ENCODE measurements around the gene CRTAC1.
"Not testable (repeated sequence)": the region's sequence is repeated elsewhere in the genome, so short reads cannot be mapped to it uniquely, and the experiment has no call there.

CRTAC1 gene

DNA sequence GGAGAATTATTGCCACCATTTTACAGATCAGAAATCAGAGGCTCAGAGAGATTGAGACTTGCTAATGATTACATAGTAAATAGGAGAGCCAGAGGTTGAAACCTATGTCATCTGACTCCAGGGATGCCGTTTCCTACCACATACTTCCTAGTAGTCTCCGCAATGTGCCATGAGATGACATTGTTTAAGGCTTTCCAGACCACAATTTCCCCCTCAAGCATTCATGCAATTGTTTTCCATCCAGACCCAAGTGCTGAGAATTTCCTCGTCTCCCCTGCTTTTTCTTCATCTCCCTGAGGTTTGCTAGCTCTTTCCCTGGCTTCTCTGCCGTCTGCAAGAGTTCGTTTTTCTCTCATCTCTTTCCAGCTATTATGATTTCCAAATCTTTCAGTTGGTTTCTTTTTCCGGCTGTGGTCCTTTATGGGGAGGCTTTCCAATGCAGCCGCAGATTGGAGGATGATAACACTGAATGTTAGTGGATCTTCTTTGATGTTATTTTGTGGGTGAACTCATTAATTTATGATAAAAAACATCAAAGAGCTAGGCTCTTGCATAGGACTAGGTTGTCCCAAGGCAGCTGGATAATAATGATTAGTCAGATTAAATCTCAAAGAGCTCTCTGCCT, 187.7 kb downstream of the CRTAC1 start:
- H3K4me3 ChIP-seq (ENCODE audit: low read depth, low read length) = no peak overlapping the region
- no peaks in the 10 kb centered on the region for H3K4me1 ChIP-seq (ENCODE audit: control insufficient read depth, insufficient read depth, low read length)
- H3K9ac ChIP-seq (ENCODE audit: low read depth, low read length) = no peak overlapping the region
- peaks cover 3% of the 10 kb centered on the region for H3K36me3 ChIP-seq (ENCODE audit: control insufficient read depth, insufficient read depth, low read length)
- H3K9me3 ChIP-seq (ENCODE audit: control insufficient read depth, insufficient read depth, low read length) = no peaks in the 10 kb centered on the region
- H3K27me3 ChIP-seq (ENCODE audit: control insufficient read depth, insufficient read depth, low read length) = peaks cover 3% of the 10 kb centered on the region

DNA sequence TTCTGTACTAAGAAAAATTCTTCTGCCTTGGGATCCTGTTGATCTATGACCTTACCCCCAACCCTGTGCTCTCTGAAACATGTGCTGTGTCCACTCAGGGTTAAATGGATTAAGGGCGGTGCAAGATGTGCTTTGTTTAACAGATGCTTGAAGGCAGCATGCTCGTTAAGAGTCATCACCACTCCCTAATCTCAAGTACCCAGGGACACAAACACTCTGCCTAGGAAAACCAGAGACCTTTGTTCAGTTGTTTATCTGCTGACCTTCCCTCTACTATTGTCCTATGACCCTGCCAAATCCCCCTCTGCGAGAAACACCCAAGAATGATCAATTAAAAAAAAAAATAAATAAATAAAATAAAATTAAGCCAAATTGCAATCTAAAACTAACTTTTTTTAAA, 188.3 kb downstream of the CRTAC1 start:
- not testable (repeated sequence) for H3K9me3 ChIP-seq (ENCODE audit: control insufficient read depth, insufficient read depth, low read length); H3K4me1 ChIP-seq (ENCODE audit: control insufficient read depth, insufficient read depth, low read length); H3K27me3 ChIP-seq (ENCODE audit: control insufficient read depth, insufficient read depth, low read length); H3K36me3 ChIP-seq (ENCODE audit: control insufficient read depth, insufficient read depth, low read length); H3K9ac ChIP-seq (ENCODE audit: low read depth, low read length); H3K4me3 ChIP-seq (ENCODE audit: low read depth, low read length)

- not testable (repeated sequence) for H3K4me1 ChIP-seq (ENCODE audit: control insufficient read depth, insufficient read depth, low read length); H3K9me3 ChIP-seq (ENCODE audit: control insufficient read depth, insufficient read depth, low read length); H3K36me3 ChIP-seq (ENCODE audit: control insufficient read depth, insufficient read depth, low read length); H3K27me3 ChIP-seq (ENCODE audit: control insufficient read depth, insufficient read depth, low read length); H3K9ac ChIP-seq (ENCODE audit: low read depth, low read length); H3K4me3 ChIP-seq (ENCODE audit: low read depth, low read length)
Measured at GRCh38 chr10:97841166-97841565, 189.3 kb downstream of the CRTAC1 start.

GRCh38 chr10:97838091-97838490, 192.3 kb downstream of the CRTAC1 start:
- Histone ChIP-seq H3K27me3 (ENCODE audit: control insufficient read depth, insufficient read depth, low read length) (peaks cover 2% of the 10 kb centered on the region), H3K4me3 (ENCODE audit: low read depth, low read length) (no peak overlapping the region), H3K9ac (ENCODE audit: low read depth, low read length) (no peak overlapping the region), H3K36me3 (ENCODE audit: control insufficient read depth, insufficient read depth, low read length) (peaks cover 3% of the 10 kb centered on the region), H3K9me3 (ENCODE audit: control insufficient read depth, insufficient read depth, low read length) (no peaks in the 10 kb centered on the region), H3K4me1 (ENCODE audit: control insufficient read depth, insufficient read depth, low read length) (no peaks in the 10 kb centered on the region)

GRCh38 chr10:97836446-97836845, 194.0 kb downstream of the CRTAC1 start:
- H3K4me3 ChIP-seq (ENCODE audit: low read depth, low read length) = no peak overlapping the region
- peaks cover 2% of the 10 kb centered on the region for H3K27me3 ChIP-seq (ENCODE audit: control insufficient read depth, insufficient read depth, low read length)
- no peaks in the 10 kb centered on the region for H3K9me3 ChIP-seq (ENCODE audit: control insufficient read depth, insufficient read depth, low read length)
- H3K4me1 ChIP-seq (ENCODE audit: control insufficient read depth, insufficient read depth, low read length) = no peaks in the 10 kb centered on the region
- no peak overlapping the region for H3K9ac ChIP-seq (ENCODE audit: low read depth, low read length)
- H3K36me3 ChIP-seq (ENCODE audit: control insufficient read depth, insufficient read depth, low read length) = peaks cover 3% of the 10 kb centered on the region

- Histone ChIP-seq H3K36me3 (ENCODE audit: control insufficient read depth, insufficient read depth, low read length) (no peaks in the 10 kb centered on the region), H3K27me3 (ENCODE audit: control insufficient read depth, insufficient read depth, low read length) (peaks cover 2% of the 10 kb centered on the region), H3K9ac (ENCODE audit: low read depth, low read length) (no peak overlapping the region), H3K4me3 (ENCODE audit: low read depth, low read length) (no peak overlapping the region), H3K9me3 (ENCODE audit: control insufficient read depth, insufficient read depth, low read length) (no peaks in the 10 kb centered on the region), H3K4me1 (ENCODE audit: control insufficient read depth, insufficient read depth, low read length) (no peaks in the 10 kb centered on the region)
Measured at GRCh38 chr10:97831259-97831658, 199.2 kb downstream of the CRTAC1 start.

GRCh38 chr10:97830064-97830463, 200.4 kb downstream of the CRTAC1 start:
- H3K9ac ChIP-seq (ENCODE audit: low read depth, low read length) = no peak overlapping the region
- no peak overlapping the region for H3K4me3 ChIP-seq (ENCODE audit: low read depth, low read length)
- peaks cover 2% of the 10 kb centered on the region for H3K27me3 ChIP-seq (ENCODE audit: control insufficient read depth, insufficient read depth, low read length)

DNA sequence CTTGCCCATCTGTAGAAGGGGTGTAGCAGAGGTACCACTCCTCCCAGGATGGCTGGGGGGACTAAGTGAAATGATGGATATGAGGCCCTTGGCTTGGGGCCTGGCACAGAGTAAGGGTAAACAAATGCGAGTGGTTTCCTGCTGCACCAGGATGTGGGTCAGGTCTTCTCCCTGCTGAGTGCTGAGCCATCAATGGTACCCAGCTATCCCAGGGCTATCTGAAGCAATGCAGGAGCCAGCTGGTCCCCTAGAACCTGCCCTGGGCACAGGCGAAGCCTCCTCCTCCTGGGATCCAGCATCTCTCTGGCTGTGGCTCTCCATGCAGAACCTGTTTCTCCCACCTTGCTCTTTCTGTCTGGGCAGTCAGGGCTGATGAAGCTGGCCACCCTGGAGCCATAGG, 201.7 kb downstream of the CRTAC1 start:
- H3K9ac ChIP-seq (ENCODE audit: low read depth, low read length) = no peak overlapping the region
- no peaks in the 10 kb centered on the region for H3K9me3 ChIP-seq (ENCODE audit: control insufficient read depth, insufficient read depth, low read length)
- no peaks in the 10 kb centered on the region for H3K4me1 ChIP-seq (ENCODE audit: control insufficient read depth, insufficient read depth, low read length)
- H3K4me3 ChIP-seq (ENCODE audit: low read depth, low read length) = no peak overlapping the region
- H3K27me3 ChIP-seq (ENCODE audit: control insufficient read depth, insufficient read depth, low read length) = no peaks in the 10 kb centered on the region
- no peaks in the 10 kb centered on the region for H3K36me3 ChIP-seq (ENCODE audit: control insufficient read depth, insufficient read depth, low read length)

More at GRCh38 chr10:97830064-97830463, 200.4 kb downstream of the CRTAC1 start:
- no peaks in the 10 kb centered on the region for H3K4me1 ChIP-seq (ENCODE audit: control insufficient read depth, insufficient read depth, low read length)
- no peaks in the 10 kb centered on the region for H3K36me3 ChIP-seq (ENCODE audit: control insufficient read depth, insufficient read depth, low read length)
- no peaks in the 10 kb centered on the region for H3K9me3 ChIP-seq (ENCODE audit: control insufficient read depth, insufficient read depth, low read length)

GRCh38 chr10:97827702-97828291, 202.6 kb downstream of the CRTAC1 start:
- Histone ChIP-seq H3K27me3 (ENCODE audit: control insufficient read depth, insufficient read depth, low read length) (no peaks in the 10 kb centered on the region), H3K36me3 (ENCODE audit: control insufficient read depth, insufficient read depth, low read length) (no peaks in the 10 kb centered on the region), H3K9ac (ENCODE audit: low read depth, low read length) (no peak overlapping the region), H3K4me1 (ENCODE audit: control insufficient read depth, insufficient read depth, low read length) (no peaks in the 10 kb centered on the region), H3K9me3 (ENCODE audit: control insufficient read depth, insufficient read depth, low read length) (no peaks in the 10 kb centered on the region), H3K4me3 (ENCODE audit: low read depth, low read length) (no peak overlapping the region)

- H3K9me3 ChIP-seq (ENCODE audit: control insufficient read depth, insufficient read depth, low read length) = no peaks in the 10 kb centered on the region
- no peaks in the 10 kb centered on the region for H3K4me1 ChIP-seq (ENCODE audit: control insufficient read depth, insufficient read depth, low read length)
- H3K9ac ChIP-seq (ENCODE audit: low read depth, low read length) = no peak overlapping the region
- H3K4me3 ChIP-seq (ENCODE audit: low read depth, low read length) = no peak overlapping the region
- no peaks in the 10 kb centered on the region for H3K36me3 ChIP-seq (ENCODE audit: control insufficient read depth, insufficient read depth, low read length)
- H3K27me3 ChIP-seq (ENCODE audit: control insufficient read depth, insufficient read depth, low read length) = no peaks in the 10 kb centered on the region
Measured at GRCh38 chr10:97826892-97827291, 203.5 kb downstream of the CRTAC1 start.

DNA sequence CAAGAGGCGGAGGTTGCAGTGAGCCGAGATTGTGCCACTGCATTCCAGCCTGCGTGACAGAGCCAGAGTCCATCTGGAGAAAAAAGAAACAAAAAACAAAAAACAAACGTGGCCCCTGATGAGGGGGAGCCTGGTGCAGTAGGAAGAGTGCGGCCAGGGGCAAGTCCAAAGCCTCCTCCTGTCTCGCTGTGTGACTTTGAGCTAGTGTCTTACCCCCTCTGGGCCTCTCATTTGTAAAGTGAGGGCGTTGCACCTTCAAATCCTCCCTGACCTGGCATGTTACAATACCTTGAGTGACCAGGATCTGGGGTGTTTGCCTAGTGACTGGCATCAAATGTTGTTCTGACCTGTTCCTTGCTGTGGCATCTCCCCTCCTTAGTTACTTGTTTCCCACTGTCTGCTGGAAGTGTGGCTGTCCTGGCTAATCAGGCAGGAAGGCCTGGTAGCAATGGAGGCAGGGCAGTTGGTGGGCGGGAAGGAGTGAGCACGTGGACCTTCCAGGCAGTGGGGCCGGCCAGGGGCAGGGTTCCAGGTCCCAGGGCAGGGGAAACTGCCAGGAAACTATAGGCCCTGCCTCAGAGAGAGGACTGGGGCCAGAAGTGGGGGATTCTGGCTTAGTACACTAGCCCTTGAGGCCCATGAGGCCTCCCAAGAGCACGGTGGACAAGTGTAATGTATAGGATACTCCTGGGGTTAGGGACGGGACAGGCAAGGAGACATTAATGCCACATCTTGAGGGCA, 205.2 kb downstream of the CRTAC1 start:
- Histone ChIP-seq H3K4me1 (ENCODE audit: control insufficient read depth, insufficient read depth, low read length) (peaks cover 4% of the 10 kb centered on the region), H3K4me3 (ENCODE audit: low read depth, low read length) (no peak overlapping the region), H3K9me3 (ENCODE audit: control insufficient read depth, insufficient read depth, low read length) (no peaks in the 10 kb centered on the region), H3K36me3 (ENCODE audit: control insufficient read depth, insufficient read depth, low read length) (no peaks in the 10 kb centered on the region), H3K9ac (ENCODE audit: low read depth, low read length) (no peak overlapping the region), H3K27me3 (ENCODE audit: control insufficient read depth, insufficient read depth, low read length) (no peaks in the 10 kb centered on the region)

- H3K4me3 ChIP-seq (ENCODE audit: low read depth, low read length) = no peak overlapping the region
- H3K36me3 ChIP-seq (ENCODE audit: control insufficient read depth, insufficient read depth, low read length) = no peaks in the 10 kb centered on the region
- no peaks in the 10 kb centered on the region for H3K27me3 ChIP-seq (ENCODE audit: control insufficient read depth, insufficient read depth, low read length)
- H3K4me1 ChIP-seq (ENCODE audit: control insufficient read depth, insufficient read depth, low read length) = peaks cover 4% of the 10 kb centered on the region
- H3K9ac ChIP-seq (ENCODE audit: low read depth, low read length) = no peak overlapping the region
- no peaks in the 10 kb centered on the region for H3K9me3 ChIP-seq (ENCODE audit: control insufficient read depth, insufficient read depth, low read length)
Measured at GRCh38 chr10:97823734-97824133, 206.7 kb downstream of the CRTAC1 start.
